Ectodermal cell (in vitro differentiated cells): Measurements from ENCODE around the gene MBOAT1.

Source experiments
- H3K27ac ChIP-seq: 2 replicates; pipeline ENCODE4 v1.7.0; 2013; ENCODE audit warnings: mild to moderate bottlenecking, low read depth, low read length; ENCODE audit not compliant: insufficient read depth, poor library complexity, severe bottlenecking
- H3K27me3 ChIP-seq: 2 replicates; pipeline ENCODE4 v1.7.0; 2013; ENCODE audit warnings: mild to moderate bottlenecking, low read length; ENCODE audit not compliant: insufficient read depth, control insufficient read depth, poor library complexity, severe bottlenecking
- H3K36me3 ChIP-seq: one replicate; pipeline ENCODE4 v1.7.0; 2013; ENCODE audit warnings: low read length; ENCODE audit not compliant: control insufficient read depth, insufficient read depth
- H3K4me1 ChIP-seq: one replicate; pipeline ENCODE4 v1.7.0; 2013; ENCODE audit warnings: low read length; ENCODE audit not compliant: control insufficient read depth, insufficient read depth
- H3K4me3 ChIP-seq: 2 replicates; pipeline ENCODE4 v1.7.0; 2013; ENCODE audit warnings: low read depth, low read length, control low read depth; ENCODE audit not compliant: insufficient read depth
- H3K9me3 ChIP-seq: 2 replicates; pipeline ENCODE4 v1.7.0; 2013; ENCODE audit warnings: mild to moderate bottlenecking, low read length, moderate library complexity; ENCODE audit not compliant: control insufficient read depth
- WGBS, 2 experiments: methylation state at CpG; one replicate each; pipeline ENCODE4 v1.1.7; 2013; ENCODE audit warnings: missing lambda C conversion rate in 2 of 2; 5-methylcytosine and 5-hydroxymethylcytosine counted together

MBOAT1 gene

GRCh38 chr6:20124545-20124944, 87.7 kb downstream of the MBOAT1 start:
- 71 to 76% methylated on average over 3 of the region's 3 CpGs for WGBS, 2 experiments
- Histone ChIP-seq H3K36me3 (no peaks in the 10 kb centered on the region), H3K27ac (no peak overlapping the region), H3K9me3 (no peaks in the 10 kb centered on the region), H3K27me3 (no peaks in the 10 kb centered on the region), H3K4me1 (peaks cover 2% of the 10 kb centered on the region), H3K4me3 (no peak overlapping the region)

GRCh38 chr6:20119485-20119884, 92.8 kb downstream of the MBOAT1 start:
- WGBS, 2 experiments: 74 to 80% methylated on average over 6 of the region's 6 CpGs
- Histone ChIP-seq H3K4me3 (no peak overlapping the region), H3K27me3 (no peaks in the 10 kb centered on the region), H3K9me3 (no peaks in the 10 kb centered on the region), H3K36me3 (no peaks in the 10 kb centered on the region), H3K4me1 (peaks cover 10% of the 10 kb centered on the region), H3K27ac (no peak overlapping the region)

- Histone ChIP-seq H3K4me3 (no peak overlapping the region), H3K27me3 (no peaks in the 10 kb centered on the region), H3K36me3 (no peaks in the 10 kb centered on the region), H3K4me1 (peaks cover 10% of the 10 kb centered on the region), H3K27ac (no peak overlapping the region), H3K9me3 (no peaks in the 10 kb centered on the region)
- WGBS, 2 experiments: 86 to 89% methylated on average over 4 of the region's 4 CpGs
These were observed 93.4 kb downstream of the MBOAT1 start for GRCh38 chr6:20118892-20119291.

GRCh38 chr6:20117474-20117873, 94.8 kb downstream of the MBOAT1 start:
- H3K27ac ChIP-seq: no peak overlapping the region
- no peak overlapping the region for H3K4me3 ChIP-seq
- no peaks in the 10 kb centered on the region for H3K36me3 ChIP-seq
- peaks cover 10% of the 10 kb centered on the region for H3K4me1 ChIP-seq
- no peaks in the 10 kb centered on the region for H3K9me3 ChIP-seq
- no peaks in the 10 kb centered on the region for H3K27me3 ChIP-seq
- WGBS, 2 experiments: 73% methylated on average over 3 of the region's 3 CpGs

GRCh38 chr6:20116792-20117191, 95.5 kb downstream of the MBOAT1 start:
- Histone ChIP-seq H3K4me3 (no peak overlapping the region), H3K4me1 (peaks cover 10% of the 10 kb centered on the region), H3K27ac (no peak overlapping the region), H3K36me3 (no peaks in the 10 kb centered on the region), H3K27me3 (no peaks in the 10 kb centered on the region), H3K9me3 (no peaks in the 10 kb centered on the region)
- 95 to 97% methylated on average over 7 of the region's 7 CpGs for WGBS, 2 experiments

- Histone ChIP-seq H3K27me3 (no peaks in the 10 kb centered on the region), H3K4me1 (peaks cover 10% of the 10 kb centered on the region), H3K9me3 (no peaks in the 10 kb centered on the region), H3K27ac (no peak overlapping the region), H3K36me3 (no peaks in the 10 kb centered on the region), H3K4me3 (no peak overlapping the region)
- WGBS, 2 experiments: 85 to 89% methylated on average over 8 to 9 of the region's 9 CpGs
These were observed 96.9 kb downstream of the MBOAT1 start for GRCh38 chr6:20115246-20115980.

- Histone ChIP-seq H3K27ac (no peak overlapping the region), H3K36me3 (no peaks in the 10 kb centered on the region)
- WGBS, 2 experiments: 96 to 100% methylated on average over 1 of the region's 2 CpGs
These were observed 98.5 kb downstream of the MBOAT1 start for GRCh38 chr6:20113649-20114224.

GRCh38 chr6:20112841-20113240, 99.4 kb downstream of the MBOAT1 start:
- no peaks in the 10 kb centered on the region for H3K9me3 ChIP-seq
- peaks cover 6% of the 10 kb centered on the region for H3K4me1 ChIP-seq
- no peaks in the 10 kb centered on the region for H3K27me3 ChIP-seq
- no peaks in the 10 kb centered on the region for H3K36me3 ChIP-seq
- 88 to 94% methylated on average over 5 of the region's 5 CpGs for WGBS, 2 experiments
- no peak overlapping the region for H3K27ac ChIP-seq
- H3K4me3 ChIP-seq: no peak overlapping the region

More at GRCh38 chr6:20113649-20114224, 98.5 kb downstream of the MBOAT1 start:
- H3K4me3 ChIP-seq: no peak overlapping the region
- H3K27me3 ChIP-seq: no peaks in the 10 kb centered on the region
- H3K9me3 ChIP-seq: no peaks in the 10 kb centered on the region
- H3K4me1 ChIP-seq: peaks cover 5% of the 10 kb centered on the region

- H3K27ac ChIP-seq: no peak overlapping the region
- H3K9me3 ChIP-seq: no peaks in the 10 kb centered on the region
- H3K4me1 ChIP-seq: peaks cover 6% of the 10 kb centered on the region
- H3K36me3 ChIP-seq: no peaks in the 10 kb centered on the region
- no peak overlapping the region for H3K4me3 ChIP-seq
- no peaks in the 10 kb centered on the region for H3K27me3 ChIP-seq
- 96 to 100% methylated on average over 4 to 5 of the region's 5 CpGs for WGBS, 2 experiments
These were observed 100.0 kb downstream of the MBOAT1 start for GRCh38 chr6:20112241-20112640.

- H3K36me3 ChIP-seq: no peaks in the 10 kb centered on the region
- no peaks in the 10 kb centered on the region for H3K9me3 ChIP-seq
- H3K4me1 ChIP-seq: peaks cover 6% of the 10 kb centered on the region
- no peaks in the 10 kb centered on the region for H3K27me3 ChIP-seq
- H3K27ac ChIP-seq: no peak overlapping the region
- no peak overlapping the region for H3K4me3 ChIP-seq
These were observed 101.8 kb downstream of the MBOAT1 start for GRCh38 chr6:20110478-20110877.
